Activated T-helper 1 cell treated with anti-CD3 and anti-CD28 coated beads, Interleukin-2, amount 50 U/mL, for 16 hours (primary cell): ENCODE results near the gene MBOAT1.

ENCODE experiments used
- DNase-seq, 2 donors: peaks; one replicate each; pipeline ENCODE4 v3.0.0-alpha.2; 2020; ENCODE audit warnings: low read depth in 1 of 2, low spot score in 1 of 2

The MBOAT1 gene

GRCh38 chr6:20234136-20234535, 21.9 kb upstream of the MBOAT1 start:
- no peak for DNase-seq

- DNase-seq, result no peak
Measured at GRCh38 chr6:20233007-20233730, 20.9 kb upstream of the MBOAT1 start.

DNA sequence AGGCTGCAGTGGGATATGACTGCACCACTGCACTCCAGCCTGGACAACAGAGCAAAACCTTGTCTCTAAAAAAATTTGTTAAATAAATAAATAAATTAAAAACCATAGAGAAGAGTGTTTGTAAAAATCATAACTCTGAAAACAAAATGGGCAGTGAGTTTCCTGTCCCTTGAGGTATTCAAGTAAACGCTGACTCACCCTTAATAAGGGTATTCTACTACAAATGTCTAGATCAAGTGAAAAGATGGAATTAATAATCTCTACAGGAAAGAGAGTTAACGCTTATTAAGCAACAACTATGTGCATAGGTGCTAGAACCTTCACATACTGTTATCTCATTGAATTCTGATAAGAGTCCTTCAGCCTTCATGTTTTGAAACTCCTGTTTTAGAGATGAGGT, 19.9 kb upstream of the MBOAT1 start:
- no peak for DNase-seq

DNA sequence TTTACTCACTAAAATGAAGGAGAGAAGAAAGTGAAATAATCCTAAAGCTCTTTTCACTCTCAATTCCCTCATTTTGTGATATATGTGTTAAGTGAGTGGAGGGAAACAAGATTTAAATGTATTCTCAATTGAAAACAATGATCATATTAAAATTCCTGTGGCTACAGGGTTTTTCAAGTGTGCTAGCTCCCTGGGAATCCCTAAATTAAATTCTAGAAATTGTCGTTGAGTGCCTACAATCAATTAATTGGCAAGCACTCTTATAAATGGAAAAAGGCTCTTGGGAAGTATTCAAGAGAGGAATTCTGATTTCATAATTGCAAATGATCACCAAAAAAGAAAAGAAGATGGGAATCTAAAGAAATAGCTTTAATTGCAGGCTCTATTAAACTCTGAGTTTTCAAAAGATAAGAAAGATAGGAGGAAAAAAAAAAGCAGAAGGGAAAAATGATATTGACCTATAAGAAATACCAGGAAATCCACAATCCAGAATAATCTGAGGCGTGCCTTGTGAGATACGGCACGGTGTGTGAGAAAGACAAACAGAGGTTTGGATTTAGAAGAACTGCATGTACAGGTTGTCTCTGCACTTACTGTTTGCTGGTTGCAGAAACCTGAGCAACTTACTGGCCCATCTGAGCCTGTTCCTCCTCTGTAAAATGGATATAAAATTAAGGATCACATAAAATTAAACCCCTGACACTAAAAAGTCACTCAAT, 18.3 kb upstream of the MBOAT1 start:
- no peak for DNase-seq

DNA sequence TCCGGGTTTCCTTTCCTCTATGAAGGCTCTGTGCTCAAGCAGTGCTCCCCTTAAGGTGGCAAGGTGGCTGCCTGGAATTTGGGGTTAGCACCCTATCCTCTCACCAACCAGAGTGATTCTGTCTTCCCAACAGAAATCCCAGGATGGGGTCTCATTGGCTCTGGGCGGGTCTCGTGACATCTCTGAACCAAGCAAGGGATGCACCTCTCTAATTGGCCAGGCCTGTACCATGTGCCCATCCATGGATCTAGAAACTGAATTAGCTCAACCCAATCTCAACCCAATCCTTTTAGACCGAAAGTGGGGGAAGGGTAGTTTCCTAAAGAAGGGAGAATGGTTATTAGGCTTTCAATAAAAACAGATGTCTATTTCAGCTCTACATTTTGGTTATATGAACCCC, 17.6 kb upstream of the MBOAT1 start:
- no peak for DNase-seq

DNA sequence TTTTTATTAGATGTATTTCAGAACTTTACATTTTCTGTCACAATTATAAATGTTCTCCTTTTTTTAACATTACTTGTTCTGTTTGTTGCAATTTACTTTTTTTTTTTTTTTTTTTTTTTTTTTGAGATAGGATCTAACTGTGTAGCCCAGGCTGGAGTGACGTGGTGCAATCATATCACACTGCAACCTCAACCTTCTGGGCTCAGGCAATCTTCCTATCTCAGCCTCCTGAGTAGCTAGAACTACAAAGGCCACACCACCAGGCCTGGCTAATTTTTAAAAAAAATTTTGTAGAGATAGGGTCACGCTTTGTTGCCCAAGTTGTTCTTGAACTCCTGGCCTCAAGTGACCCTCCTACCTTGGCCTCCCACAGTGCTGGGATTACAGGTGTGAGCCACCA, 15.1 kb upstream of the MBOAT1 start:
- DNase-seq, result no peak

DNA sequence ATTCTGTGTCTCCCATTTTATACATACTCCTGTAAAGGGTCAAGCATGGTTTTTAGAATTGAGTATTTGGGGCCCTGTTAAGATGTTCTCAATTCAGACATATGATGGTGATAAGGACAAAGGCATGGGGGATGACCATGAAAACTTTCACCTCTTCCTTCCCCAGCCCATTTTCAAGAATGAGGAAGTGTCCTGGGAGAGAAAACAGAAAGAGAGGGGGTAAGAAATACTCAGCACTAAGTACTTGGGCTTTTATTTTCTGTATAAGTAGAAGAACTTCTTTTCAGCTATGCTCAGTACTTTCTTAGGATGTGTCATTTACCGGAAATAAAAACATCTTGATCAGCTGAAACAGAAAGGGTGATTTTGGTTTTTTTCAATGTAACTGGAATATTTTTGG, 10.9 kb upstream of the MBOAT1 start:
- no peak for DNase-seq

- DNase-seq, result no peak
Measured at GRCh38 chr6:20221421-20221820, 9.2 kb upstream of the MBOAT1 start.

- DNase-seq, result no peak
Measured at GRCh38 chr6:20220359-20220758, 8.1 kb upstream of the MBOAT1 start.

- DNase-seq, result no peak
Measured at GRCh38 chr6:20217891-20218290, 5.6 kb upstream of the MBOAT1 start.

DNA sequence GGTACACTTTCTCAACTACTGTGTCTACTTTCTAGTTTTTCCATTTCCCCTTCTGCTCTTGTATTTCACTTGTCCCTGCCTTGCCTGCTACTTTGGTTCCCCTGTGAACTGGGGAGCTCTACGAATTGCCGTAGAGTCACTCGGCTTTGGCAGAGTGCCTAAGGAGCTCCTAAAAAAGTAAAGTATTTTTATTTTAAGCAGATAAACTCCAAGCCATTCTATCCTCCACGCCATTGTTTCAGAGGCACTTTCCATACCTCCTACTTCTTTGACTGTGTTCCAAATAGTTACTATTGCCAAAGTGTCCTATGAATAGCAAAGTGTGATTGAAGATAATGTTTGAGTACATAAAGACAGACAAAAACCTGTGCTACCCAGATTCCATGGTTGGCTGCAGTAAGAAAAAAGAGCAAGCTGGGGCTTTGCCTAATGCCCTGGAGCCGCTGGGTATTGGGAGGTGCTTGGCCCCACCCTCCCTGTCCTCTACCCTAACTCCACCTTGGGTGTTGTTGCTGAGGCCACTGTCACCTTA, 5.1 kb upstream of the MBOAT1 start:
- DNase-seq, result no peak

GRCh38 chr6:20215310-20215709, 3.0 kb upstream of the MBOAT1 start:
- DNase-seq, result no peak

GRCh38 chr6:20213271-20213798, 1.1 kb upstream of the MBOAT1 start:
- DNase-seq, result no peak

DNA sequence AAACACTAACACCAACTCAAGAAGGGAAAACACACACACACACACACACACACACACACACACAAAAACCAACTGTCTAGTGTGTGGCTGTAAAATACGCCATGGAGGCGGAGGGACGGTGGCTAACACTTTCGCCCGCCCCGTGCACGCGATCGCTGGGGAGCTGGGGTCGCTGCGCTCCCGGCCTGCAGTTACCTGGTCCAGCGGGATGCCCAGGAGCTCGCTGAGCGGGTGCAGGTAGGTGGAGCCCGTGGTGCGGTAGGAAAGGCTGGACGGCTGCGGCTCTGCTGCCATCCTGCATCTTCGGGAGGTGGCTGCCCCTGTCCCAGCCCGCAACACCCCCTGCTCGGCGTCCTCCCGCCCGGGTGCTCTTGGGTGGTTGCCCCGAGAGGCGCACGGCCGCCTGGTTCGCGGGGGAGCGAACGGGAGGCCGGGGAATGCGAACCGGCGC, 303 bp downstream of the MBOAT1 start:
- DNase-seq, result peak in 1 of 2 donors; percentile 8

- no peak for DNase-seq
Measured at GRCh38 chr6:20211037-20211940, 980 bp downstream of the MBOAT1 start.

DNA sequence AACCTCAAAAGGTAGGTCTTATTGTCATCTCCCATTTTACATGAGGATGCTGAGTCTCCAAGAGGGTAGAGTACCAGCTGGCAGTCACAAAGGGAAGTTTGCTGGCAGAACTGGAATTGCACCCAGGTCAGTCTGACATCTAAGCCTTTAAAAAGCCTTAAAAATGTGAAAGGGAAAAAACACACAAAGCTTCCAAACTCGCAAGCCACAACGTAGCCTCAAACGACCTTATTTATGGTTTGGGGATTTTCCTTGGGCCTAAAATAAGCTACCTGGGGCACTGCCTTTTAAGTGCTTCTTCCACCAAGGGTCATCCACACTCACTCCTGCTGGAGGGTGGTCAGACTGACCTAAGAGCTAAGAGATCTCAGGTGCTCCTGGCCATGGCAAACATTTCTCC, 2.1 kb downstream of the MBOAT1 start:
- no peak for DNase-seq

DNA sequence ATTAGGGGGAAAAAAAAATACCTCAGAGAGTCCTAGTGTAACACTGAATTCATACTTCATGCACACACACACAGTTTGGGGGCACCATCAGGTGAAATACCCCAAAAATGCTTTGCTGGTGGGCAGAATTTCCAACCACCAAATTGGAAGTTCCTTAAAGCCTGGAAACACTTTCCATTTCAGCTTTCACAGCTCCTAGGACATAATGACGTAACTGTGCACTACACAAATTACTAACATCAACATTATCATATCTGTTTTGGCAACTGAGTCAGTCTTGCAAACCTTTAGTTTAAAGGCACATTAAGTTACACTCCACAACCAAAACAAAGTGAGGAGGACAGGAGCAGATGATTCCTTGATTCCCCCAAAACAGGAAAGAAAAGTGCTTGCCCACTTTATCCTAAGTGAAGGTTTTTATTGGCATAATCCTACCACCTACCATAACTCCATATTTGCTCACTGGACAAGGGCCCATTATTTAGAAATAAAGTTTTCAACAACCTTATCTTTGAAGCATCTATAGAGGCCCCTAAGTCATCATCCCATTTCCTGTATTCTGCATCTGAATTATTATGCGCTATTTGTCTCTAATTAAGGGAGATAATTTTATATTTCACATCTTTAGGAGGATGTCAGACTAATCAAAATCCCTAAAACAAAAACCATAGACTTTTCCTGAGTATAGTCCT, 3.4 kb downstream of the MBOAT1 start:
- no peak for DNase-seq

DNA sequence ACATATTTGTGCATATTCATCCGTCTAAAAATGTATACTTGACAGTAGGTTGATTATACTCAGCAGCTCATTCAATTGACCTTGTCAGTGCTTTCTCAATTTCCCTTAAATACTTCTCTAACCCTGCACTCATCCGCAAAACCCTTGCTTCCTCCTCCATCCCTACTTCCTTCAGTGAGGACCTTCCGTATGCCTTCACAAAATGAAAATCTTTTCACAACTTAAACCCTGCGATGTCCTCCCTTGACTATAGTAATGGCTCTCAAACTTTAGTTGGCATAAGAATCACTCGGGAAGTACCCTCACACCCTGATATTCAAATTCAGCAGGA, 5.2 kb downstream of the MBOAT1 start:
- DNase-seq, result no peak

GRCh38 chr6:20205722-20206161, 6.5 kb downstream of the MBOAT1 start:
- no peak for DNase-seq

GRCh38 chr6:20204512-20204894, 7.8 kb downstream of the MBOAT1 start:
- no peak for DNase-seq
